EH (cell line): ENCODE data around the gene BRI3.
"Not testable (repeated sequence)": the region's sequence is repeated elsewhere in the genome, so short reads cannot be mapped to it uniquely, and the experiment has no call there.

Source experiments
- DNase-seq: peaks from one replicate; pipeline ENCODE4 v3.0.0-alpha.2; 2015; ENCODE audit warnings: low read depth

Gene BRI3

GRCh38 chr7:98312201-98312600 lies 30.7 kb downstream of the BRI3 start:
- no peak for DNase-seq

GRCh38 chr7:98314469-98314868 lies 33.0 kb downstream of the BRI3 start:
- DNase-seq = peak; percentile 18

- no peak for DNase-seq
Measured at GRCh38 chr7:98315318-98315993, 34.0 kb downstream of the BRI3 start.

GRCh38 chr7:98315994-98316527 lies 34.6 kb downstream of the BRI3 start:
- DNase-seq = not testable (repeated sequence)

- DNase-seq = no peak
Measured at GRCh38 chr7:98317366-98318040, 36.0 kb downstream of the BRI3 start.

DNA sequence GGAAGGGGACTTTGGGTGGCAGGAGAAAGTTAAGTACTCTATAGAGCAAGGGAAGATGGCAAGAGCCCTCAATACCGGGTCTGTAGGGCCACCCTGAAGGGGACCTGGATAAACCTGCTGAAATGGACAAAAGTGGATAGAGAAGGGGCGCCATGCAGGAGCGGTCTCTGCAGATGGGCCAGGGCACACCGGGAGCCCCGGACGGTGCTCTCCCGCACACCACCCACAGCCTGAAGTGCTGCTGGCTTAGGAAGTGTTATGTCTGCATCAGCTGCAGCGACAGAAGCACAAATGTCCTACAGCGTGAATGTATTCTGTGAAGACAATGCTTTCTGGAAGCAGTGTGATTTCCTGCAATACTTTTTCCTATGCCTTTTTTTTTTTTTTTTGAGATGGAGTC lies 37.7 kb downstream of the BRI3 start:
- DNase-seq = no peak

DNA sequence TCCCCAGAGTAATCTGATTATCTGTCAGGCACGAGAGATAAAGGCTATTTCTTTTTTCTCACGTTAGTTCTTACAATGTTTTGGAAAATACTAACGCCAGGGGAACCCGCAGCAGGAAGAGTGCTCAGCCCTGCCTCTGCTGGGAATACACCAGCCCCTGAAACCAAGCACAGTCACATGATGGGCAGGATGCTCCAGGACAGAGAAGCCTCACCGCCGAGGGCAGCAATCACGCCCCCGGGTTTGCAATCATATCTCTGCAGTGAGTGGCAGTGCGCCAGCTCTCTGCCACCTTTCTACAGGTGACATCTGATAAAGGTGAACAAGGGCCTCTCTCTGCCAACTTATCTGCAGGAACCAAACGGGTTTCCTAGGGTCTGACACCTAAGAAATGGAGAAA lies 39.8 kb downstream of the BRI3 start:
- DNase-seq = no peak

DNA sequence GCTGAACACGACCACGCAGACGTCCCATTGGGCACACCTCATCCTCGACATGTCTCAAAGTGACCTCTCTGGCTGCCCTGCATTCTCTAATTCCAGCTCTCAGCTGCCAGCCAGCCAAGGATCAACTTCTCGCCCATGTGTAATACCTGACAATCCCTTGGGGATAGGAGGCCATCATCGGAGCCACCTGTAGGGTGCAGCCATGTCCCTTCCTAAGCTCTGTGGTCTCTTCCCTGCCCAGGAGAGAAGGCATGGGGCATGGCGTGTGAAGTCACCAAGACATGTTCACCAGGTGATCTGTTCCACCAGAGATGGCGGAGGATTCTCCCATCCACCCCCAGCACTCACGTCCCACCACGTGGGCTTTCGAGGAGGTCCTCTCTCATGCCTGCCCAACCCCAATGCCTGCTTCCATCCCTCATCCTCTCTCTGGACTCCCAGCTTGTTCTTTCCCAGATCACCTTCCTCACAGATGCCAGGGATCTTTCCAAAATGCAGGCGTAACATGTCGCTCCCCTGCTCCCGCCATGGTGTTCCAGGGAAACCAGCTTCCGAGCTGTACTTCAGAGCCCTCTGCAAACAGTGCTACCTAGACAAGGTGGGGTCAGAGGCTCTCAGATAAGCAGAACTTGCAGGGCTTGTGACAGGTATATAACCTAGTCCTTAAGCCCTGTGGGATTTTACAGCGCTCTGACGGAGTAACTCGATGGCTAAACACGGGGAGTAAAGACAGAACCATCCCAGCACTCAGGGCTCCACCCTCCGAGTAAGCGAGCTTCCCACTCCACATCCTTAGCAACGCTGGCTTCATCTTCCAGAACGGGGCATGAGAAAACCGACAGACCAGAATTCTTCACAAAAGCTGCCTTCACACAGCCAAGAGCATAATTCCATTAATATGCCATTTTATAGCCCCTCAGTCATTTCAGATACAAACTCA lies 41.1 kb downstream of the BRI3 start:
- DNase-seq = no peak

DNA sequence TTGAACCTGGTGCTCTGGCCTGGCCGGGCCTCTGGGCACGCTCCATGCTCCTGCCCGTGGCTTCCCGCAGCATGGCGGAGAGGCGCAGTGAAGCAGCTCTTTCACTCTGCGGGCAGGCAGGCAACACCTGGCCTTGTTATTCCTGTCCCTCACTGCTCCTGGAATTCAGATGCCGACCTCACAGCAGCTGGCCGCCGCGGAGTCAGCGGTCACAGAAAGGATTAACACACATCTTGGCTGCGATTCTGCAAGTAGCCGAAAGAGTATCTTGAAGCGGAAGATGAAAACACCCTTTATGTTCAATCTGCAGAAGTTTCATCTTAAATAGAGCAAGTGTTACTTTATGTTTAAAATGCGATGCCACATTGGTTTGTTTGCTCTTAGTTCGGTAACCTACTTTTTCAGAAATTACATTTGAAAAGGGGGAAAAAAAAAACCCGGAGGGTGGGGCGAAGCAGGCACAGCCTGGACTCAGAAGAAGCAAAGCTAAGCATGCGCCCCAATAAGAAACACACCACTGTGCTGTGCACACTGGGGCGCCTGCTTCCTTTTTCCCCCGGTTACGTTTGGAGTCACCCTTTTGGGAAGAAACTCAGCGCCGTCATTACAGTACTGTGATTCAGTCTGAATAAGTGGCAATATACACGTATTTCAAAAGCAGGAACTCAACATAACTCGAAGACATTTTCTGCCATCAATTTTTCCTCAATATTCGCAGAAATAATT lies 42.3 kb downstream of the BRI3 start:
- no peak for DNase-seq

DNA sequence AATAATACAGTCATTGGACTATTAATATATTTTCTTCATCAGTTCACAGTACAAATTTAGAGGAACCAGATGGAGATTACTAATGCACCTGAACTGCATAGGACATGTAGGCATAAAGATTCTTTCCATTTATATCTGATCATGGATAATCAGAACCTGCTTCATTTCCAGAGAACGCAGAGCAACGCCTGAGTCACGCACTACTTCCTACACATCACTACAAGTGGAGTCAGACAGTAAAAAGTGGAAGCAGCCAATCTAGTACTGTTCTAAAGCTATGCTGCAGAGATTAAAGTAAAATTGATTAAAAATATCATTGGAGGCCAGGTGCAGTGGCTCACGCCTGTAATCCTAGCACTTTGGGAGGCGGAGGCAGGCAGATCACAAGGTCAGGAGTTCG lies 43.3 kb downstream of the BRI3 start:
- DNase-seq = no peak

DNA sequence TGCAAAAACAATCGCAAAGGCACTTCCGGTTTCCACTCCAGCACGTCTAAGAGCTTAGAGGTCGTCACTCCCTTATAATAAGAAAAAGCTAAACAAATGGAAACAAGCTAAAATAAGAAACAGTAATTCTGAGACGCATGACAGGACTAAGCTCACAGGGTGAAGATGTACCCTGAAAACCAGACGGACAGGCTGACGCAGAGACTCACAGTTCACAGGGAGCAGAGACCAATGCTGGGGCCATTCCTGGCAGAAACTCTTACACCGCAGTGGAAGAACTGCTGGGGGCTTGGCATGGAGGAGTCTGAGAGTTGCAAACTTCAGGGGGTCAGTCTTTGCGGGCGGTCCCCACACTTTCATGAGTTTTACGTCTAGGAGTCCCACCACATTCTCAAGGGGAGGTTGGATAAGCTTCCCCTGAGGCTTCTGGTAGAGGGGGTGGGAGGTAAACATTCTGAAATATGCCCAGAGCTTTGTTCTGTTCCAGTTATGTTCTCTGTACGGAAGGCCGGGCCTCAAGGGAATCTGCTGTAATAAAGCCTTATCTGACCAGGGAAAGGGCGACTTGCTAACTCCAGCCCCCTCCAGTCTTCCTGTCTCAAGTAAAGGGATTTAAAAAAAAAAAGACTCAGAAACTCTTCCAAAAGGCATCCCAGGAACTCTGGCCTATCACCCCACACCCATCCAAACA lies 47.8 kb downstream of the BRI3 start:
- peak; percentile 32 for DNase-seq

- peak; percentile 51 for DNase-seq
Measured at GRCh38 chr7:98329791-98330373, 48.4 kb downstream of the BRI3 start.

- DNase-seq = no peak
Measured at GRCh38 chr7:98330926-98331529, 49.5 kb downstream of the BRI3 start.

GRCh38 chr7:98334081-98334480 lies 52.6 kb downstream of the BRI3 start:
- no peak for DNase-seq

- no peak for DNase-seq
Measured at GRCh38 chr7:98335411-98335977, 54.0 kb downstream of the BRI3 start.

GRCh38 chr7:98338441-98338840 lies 57.0 kb downstream of the BRI3 start:
- DNase-seq = no peak

DNA sequence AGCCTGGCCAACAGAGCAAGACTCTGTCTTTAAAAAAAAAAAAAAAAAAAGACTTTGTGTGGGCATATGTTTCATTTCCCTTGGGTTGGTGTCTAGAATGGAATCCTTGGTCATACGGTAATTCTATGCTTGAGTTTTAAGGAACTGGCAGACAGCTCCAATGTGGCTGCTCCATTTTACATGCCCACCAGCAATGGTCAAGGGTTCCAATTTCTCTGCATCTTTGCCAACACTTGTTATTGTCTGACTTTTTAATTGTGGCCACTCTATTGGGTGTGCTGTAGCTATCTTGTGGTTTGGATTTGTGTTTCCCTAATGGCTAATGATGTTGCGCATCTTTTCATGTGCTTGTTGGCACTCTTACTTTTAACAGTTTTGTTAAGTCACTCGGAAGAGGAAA lies 57.6 kb downstream of the BRI3 start:
- no peak for DNase-seq

- peak; percentile 70 for DNase-seq
Measured at GRCh38 chr7:98341106-98341505, 59.6 kb downstream of the BRI3 start.
